Measurements from ENCODE around the gene TMEM106B. TPM values are rescaled to one million over a fixed set of nuclear protein-coding genes. Genes with fewer than 3 reads are reported as not detected.
A peak's percentile ranks its signal among the peaks of the same experiment; 100 is the strongest.

The TMEM106B gene
- total and polyA plus RNA-seq, 2 experiments from 2014 or later = 20.1 to 42.8 TPM

DNA sequence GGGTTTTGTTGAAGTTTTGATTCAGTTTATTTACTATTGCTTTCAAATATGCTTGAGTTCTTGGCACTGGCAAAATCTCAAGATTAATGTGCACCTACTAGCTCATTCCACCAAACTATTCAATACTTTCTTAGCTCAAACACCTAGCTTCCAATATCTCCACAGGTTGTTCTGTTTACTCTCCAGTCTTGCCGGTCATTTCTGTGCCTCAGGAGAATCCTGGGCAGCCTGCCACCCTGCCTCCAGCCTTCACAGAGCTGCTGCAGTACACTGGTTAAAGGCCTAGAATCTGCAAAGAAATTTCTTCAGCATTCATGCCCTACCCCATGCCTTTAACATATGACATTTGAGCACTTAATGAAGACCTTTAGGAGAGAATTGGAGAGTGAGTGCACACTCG lies 4.0 kb upstream of the TMEM106B start:
- H3K36me3 Mint-ChIP-seq (ENCODE audit: low read depth) = no peaks in the 10 kb centered on the region
- Histone ChIP-seq H2AFZ (peak overlapping the region; percentile 53; the same call in 1 of the 2 replicates), H3K27me3 (ENCODE audit: insufficient read depth) (peaks cover 14% of the 10 kb centered on the region), H3K4me3 (no peak overlapping the region), H3K9me2 (ENCODE audit: insufficient read depth) (no peaks in the 10 kb centered on the region), H4K20me1 (replicated peaks; ENCODE audit: insufficient read depth) (no peaks in the 10 kb centered on the region), H3K27ac (ENCODE audit: low read depth) (no peak overlapping the region), H3F3A (replicated peaks; ENCODE audit: low read depth) (0 out of 2 replicates have a peak, but pooled peaks cover 5% of the 10 kb centered on the region), H3K36me3 (ENCODE audit: insufficient read depth) (no peaks in the 10 kb centered on the region), H3K4me1 (ENCODE audit: insufficient read depth) (peaks cover 3% of the 10 kb centered on the region), H3K79me2 (replicated peaks; ENCODE audit: insufficient read depth) (0 out of 2 replicates have a peak, but pooled peaks cover under 1% of the 10 kb centered on the region), H3K4me2 (no peak overlapping the region)
- DNase-seq (ENCODE audit: low spot score) (no peak), ATAC-seq (no peak)
- no peak overlapping the region for H3K27ac Mint-ChIP-seq
- H3K4me1 Mint-ChIP-seq = peaks cover 6% of the 10 kb centered on the region; the same call in 2 of the 3 replicates
- TF ChIP-seq, protein P1, sequence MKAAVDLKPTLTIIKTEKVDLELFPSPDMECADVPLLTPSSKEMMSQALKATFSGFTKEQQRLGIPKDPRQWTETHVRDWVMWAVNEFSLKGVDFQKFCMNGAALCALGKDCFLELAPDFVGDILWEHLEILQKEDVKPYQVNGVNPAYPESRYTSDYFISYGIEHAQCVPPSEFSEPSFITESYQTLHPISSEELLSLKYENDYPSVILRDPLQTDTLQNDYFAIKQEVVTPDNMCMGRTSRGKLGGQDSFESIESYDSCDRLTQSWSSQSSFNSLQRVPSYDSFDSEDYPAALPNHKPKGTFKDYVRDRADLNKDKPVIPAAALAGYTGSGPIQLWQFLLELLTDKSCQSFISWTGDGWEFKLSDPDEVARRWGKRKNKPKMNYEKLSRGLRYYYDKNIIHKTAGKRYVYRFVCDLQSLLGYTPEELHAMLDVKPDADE (IDR thresholded peaks at IDR 0.05) = no peak
- TF ChIP-seq ZNF114 (CRISPR knock-in tag; IDR thresholded peaks at IDR 0.05) (no peak), ZNF331 (CRISPR knock-in tag; IDR thresholded peaks at IDR 0.05; ENCODE audit: low read depth) (no peak), EZH2 (IDR thresholded peaks at IDR 0.05; ENCODE audit: low read depth, unreplicated experiment) (no peak), STAT1 (IDR thresholded peaks at IDR 0.05; ENCODE audit: unreplicated experiment) (no peak), NANOG (IDR thresholded peaks at IDR 0.05; ENCODE audit: borderline replicate concordance) (no peak), EZH2phosphoT487 (IDR thresholded peaks at IDR 0.05; ENCODE audit: unreplicated experiment) (no peak), POLR2AphosphoS5 (IDR thresholded peaks at IDR 0.05; ENCODE audit: low read depth) (no peak)
- TF ChIP-seq, protein P2, sequence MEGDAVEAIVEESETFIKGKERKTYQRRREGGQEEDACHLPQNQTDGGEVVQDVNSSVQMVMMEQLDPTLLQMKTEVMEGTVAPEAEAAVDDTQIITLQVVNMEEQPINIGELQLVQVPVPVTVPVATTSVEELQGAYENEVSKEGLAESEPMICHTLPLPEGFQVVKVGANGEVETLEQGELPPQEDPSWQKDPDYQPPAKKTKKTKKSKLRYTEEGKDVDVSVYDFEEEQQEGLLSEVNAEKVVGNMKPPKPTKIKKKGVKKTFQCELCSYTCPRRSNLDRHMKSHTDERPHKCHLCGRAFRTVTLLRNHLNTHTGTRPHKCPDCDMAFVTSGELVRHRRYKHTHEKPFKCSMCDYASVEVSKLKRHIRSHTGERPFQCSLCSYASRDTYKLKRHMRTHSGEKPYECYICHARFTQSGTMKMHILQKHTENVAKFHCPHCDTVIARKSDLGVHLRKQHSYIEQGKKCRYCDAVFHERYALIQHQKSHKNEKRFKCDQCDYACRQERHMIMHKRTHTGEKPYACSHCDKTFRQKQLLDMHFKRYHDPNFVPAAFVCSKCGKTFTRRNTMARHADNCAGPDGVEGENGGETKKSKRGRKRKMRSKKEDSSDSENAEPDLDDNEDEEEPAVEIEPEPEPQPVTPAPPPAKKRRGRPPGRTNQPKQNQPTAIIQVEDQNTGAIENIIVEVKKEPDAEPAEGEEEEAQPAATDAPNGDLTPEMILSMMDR (conservative IDR thresholded peaks at IDR 0.05; ENCODE audit: low read depth in 2 of 2) = no peak
- TF ChIP-seq, protein P3, sequence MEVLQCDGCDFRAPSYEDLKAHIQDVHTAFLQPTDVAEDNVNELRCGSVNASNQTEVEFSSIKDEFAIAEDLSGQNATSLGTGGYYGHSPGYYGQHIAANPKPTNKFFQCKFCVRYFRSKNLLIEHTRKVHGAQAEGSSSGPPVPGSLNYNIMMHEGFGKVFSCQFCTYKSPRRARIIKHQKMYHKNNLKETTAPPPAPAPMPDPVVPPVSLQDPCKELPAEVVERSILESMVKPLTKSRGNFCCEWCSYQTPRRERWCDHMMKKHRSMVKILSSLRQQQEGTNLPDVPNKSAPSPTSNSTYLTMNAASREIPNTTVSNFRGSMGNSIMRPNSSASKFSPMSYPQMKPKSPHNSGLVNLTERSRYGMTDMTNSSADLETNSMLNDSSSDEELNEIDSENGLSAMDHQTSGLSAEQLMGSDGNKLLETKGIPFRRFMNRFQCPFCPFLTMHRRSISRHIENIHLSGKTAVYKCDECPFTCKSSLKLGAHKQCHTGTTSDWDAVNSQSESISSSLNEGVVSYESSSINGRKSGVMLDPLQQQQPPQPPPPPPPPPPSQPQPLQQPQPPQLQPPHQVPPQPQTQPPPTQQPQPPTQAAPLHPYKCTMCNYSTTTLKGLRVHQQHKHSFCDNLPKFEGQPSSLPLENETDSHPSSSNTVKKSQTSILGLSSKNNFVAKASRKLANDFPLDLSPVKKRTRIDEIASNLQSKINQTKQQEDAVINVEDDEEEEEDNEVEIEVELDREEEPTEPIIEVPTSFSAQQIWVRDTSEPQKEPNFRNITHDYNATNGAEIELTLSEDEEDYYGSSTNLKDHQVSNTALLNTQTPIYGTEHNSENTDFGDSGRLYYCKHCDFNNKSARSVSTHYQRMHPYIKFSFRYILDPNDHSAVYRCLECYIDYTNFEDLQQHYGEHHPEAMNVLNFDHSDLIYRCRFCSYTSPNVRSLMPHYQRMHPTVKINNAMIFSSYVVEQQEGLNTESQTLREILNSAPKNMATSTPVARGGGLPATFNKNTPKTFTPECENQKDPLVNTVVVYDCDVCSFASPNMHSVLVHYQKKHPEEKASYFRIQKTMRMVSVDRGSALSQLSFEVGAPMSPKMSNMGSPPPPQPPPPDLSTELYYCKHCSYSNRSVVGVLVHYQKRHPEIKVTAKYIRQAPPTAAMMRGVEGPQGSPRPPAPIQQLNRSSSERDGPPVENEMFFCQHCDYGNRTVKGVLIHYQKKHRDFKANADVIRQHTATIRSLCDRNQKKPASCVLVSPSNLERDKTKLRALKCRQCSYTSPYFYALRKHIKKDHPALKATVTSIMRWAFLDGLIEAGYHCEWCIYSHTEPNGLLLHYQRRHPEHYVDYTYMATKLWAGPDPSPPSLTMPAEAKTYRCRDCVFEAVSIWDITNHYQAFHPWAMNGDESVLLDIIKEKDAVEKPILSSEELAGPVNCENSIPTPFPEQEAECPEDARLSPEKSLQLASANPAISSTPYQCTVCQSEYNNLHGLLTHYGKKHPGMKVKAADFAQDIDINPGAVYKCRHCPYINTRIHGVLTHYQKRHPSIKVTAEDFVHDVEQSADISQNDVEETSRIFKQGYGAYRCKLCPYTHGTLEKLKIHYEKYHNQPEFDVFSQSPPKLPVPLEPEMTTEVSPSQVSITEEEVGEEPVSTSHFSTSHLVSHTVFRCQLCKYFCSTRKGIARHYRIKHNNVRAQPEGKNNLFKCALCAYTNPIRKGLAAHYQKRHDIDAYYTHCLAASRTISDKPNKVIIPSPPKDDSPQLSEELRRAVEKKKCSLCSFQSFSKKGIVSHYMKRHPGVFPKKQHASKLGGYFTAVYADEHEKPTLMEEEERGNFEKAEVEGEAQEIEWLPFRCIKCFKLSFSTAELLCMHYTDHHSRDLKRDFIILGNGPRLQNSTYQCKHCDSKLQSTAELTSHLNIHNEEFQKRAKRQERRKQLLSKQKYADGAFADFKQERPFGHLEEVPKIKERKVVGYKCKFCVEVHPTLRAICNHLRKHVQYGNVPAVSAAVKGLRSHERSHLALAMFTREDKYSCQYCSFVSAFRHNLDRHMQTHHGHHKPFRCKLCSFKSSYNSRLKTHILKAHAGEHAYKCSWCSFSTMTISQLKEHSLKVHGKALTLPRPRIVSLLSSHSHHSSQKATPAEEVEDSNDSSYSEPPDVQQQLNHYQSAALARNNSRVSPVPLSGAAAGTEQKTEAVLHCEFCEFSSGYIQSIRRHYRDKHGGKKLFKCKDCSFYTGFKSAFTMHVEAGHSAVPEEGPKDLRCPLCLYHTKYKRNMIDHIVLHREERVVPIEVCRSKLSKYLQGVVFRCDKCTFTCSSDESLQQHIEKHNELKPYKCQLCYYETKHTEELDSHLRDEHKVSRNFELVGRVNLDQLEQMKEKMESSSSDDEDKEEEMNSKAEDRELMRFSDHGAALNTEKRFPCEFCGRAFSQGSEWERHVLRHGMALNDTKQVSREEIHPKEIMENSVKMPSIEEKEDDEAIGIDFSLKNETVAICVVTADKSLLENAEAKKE (CRISPR knock-in tag; IDR thresholded peaks at IDR 0.05) = no peak
- H3K27me3 Mint-ChIP-seq (ENCODE audit: insufficient read depth, low read depth, poor library complexity) = peaks cover 6% of the 10 kb centered on the region
- no peaks in the 10 kb centered on the region for H3K9me3 Mint-ChIP-seq
- no peak overlapping the region for H3K4me3 Mint-ChIP-seq

Data from GM23338 (cell line).